ENCODE results near the gene PNMA1. TPM values are rescaled to one million over a fixed set of nuclear protein-coding genes. Genes with fewer than 3 reads are reported as not detected.

The PNMA1 gene
- total RNA-seq = 9.0 and 10.0 TPM in 2 replicates

GRCh38 chr14:73713803-73714655, at the start of gene PNMA1:
TSS of gene PNMA1 (minus strand) at chr14:73714384. CDS start at chr14:73713639, 745 bp downstream.

Other genes with a start within 250 kb of the PNMA1 start
- 13.2 and 13.5 TPM in 2 replicates for gene RIOX1, start 223.5 kb downstream of the PNMA1 start, total RNA-seq
- gene ACOT1, start 177.2 kb downstream of the PNMA1 start, total RNA-seq = 4.8 and 8.4 TPM in 2 replicates
- 0.09 TPM in 1 of 2 replicates, not detected in the other for gene HEATR4, start 155.4 kb downstream of the PNMA1 start, total RNA-seq
- gene ACOT2, start 145.2 kb downstream of the PNMA1 start, total RNA-seq = 29.3 and 38.5 TPM in 2 replicates
- 0.43 and 0.46 TPM in 2 replicates for gene ACOT4, start 122.5 kb downstream of the PNMA1 start, total RNA-seq
- not detected in 2 replicates for gene ACOT6, start 101.9 kb downstream of the PNMA1 start, total RNA-seq
- gene DNAL1, start 69.4 kb downstream of the PNMA1 start, total RNA-seq = 7.1 and 8.0 TPM in 2 replicates
- 4.3 and 4.4 TPM in 2 replicates for gene PTGR2, start 137.4 kb upstream of the PNMA1 start, total RNA-seq
- gene ZNF410, start 172.5 kb upstream of the PNMA1 start, total RNA-seq = 69.8 and 71.8 TPM in 2 replicates
- gene FAM161B, start 235.7 kb upstream of the PNMA1 start, total RNA-seq = 2.8 TPM in 2 replicates
- 11.7 and 15.1 TPM in 2 replicates for gene COQ6, start 235.9 kb upstream of the PNMA1 start, total RNA-seq

Data from smooth muscle cell of bladder (primary cell).